PC-3 (cell line): ENCODE data around the gene LIF. TPM values are rescaled to one million over a fixed set of nuclear protein-coding genes. Genes with fewer than 3 reads are reported as not detected.

Experiments used
- ATAC-seq: fragments of 200-7000 bp; cut with Tn5 transposase; 2 replicates; pipeline ENCODE4 v1.9.1; 2020; ENCODE audit warnings: mild to moderate bottlenecking, moderate library complexity
- BruUV-seq: library from RNA; stranded (reverse); fragments of 400-500 nt; replicated peaks from 2 replicates; lab custom pipeline; 2021; lab: Mats Ljungman, UMichigan
- CTCF ChIA-PET: fragments of 300-600 bp; sonication (Branson Sonifier 250); formaldehyde crosslinking; loops from one replicate; lab custom pipeline; 2022; ENCODE audit warnings: antibody characterized with exemption; lab: Charles Lee
- POLR2A ChIA-PET: fragments of 300-600 bp; sonication (Branson Sonifier 250); formaldehyde crosslinking; loops from one replicate; lab custom pipeline; 2022; ENCODE audit warnings: antibody characterized with exemption; ENCODE audit not compliant: unreplicated experiment; lab: Charles Lee
- DNase-seq: peaks from one replicate; pipeline ENCODE4 v3.0.0-alpha.2; 2015
- H2AFZ ChIP-seq: fragments of 300-600 bp; sonication (generic); 2 replicates; pipeline ENCODE4 v1.6.0; 2016; ENCODE audit warnings: antibody characterized with exemption, low read length
- H3F3A ChIP-seq: fragments of 300-600 bp; sonication (generic); one replicate; pipeline ENCODE4 v1.6.0; 2017; ENCODE audit warnings: antibody characterized with exemption, low read length, control low read depth, mild to moderate bottlenecking; ENCODE audit not compliant: unreplicated experiment
- H3K27ac ChIP-seq: fragments of 300-600 bp; sonication (generic); 2 replicates; pipeline ENCODE4 v1.5.1; 2016; ENCODE audit warnings: mild to moderate bottlenecking, low read length
- H3K27me3 ChIP-seq: fragments of 300-600 bp; sonication (generic); 2 replicates; pipeline ENCODE4 v1.6.1; 2016; ENCODE audit warnings: low read length, mixed read lengths
- H3K36me3 ChIP-seq: fragments of 300-600 bp; sonication (generic); 2 replicates; pipeline ENCODE4 v1.6.1; 2016; ENCODE audit warnings: low read depth, mixed run types, low read length, mixed read lengths
- H3K4me1 ChIP-seq: fragments of 300-600 bp; sonication (generic); 2 replicates; pipeline ENCODE4 v1.5.1; 2016; ENCODE audit warnings: low read length; ENCODE audit not compliant: insufficient read depth
- H3K4me2 ChIP-seq: fragments of 300-600 bp; sonication (generic); 2 replicates; pipeline ENCODE4 v1.6.0; 2016; ENCODE audit warnings: low read length
- H3K4me3 ChIP-seq: fragments of 300-600 bp; sonication (generic); 2 replicates; pipeline ENCODE4 v1.5.1; 2016; ENCODE audit warnings: mild to moderate bottlenecking, low read length, mixed read lengths
- H3K79me2 ChIP-seq: fragments of 300-600 bp; sonication (generic); 2 replicates; pipeline ENCODE4 v1.6.1; 2017; ENCODE audit warnings: low read length, mixed read lengths
- H3K9ac ChIP-seq: fragments of 300-600 bp; sonication (generic); 2 replicates; pipeline ENCODE4 v1.6.0; 2016; ENCODE audit warnings: mild to moderate bottlenecking, low read length
- H3K9me2 ChIP-seq: fragments of 300-600 bp; sonication (generic); replicated peaks from 2 replicates; pipeline ENCODE4 v1.6.1; 2016; ENCODE audit warnings: mixed run types, low read length, mixed read lengths
- H3K9me3 ChIP-seq: fragments of 300-600 bp; sonication (generic); 2 replicates; pipeline ENCODE4 v1.6.1; 2016; ENCODE audit warnings: low read length, mixed read lengths
- H4K20me1 ChIP-seq: fragments of 300-600 bp; sonication (generic); 2 replicates; pipeline ENCODE4 v1.6.1; 2016; ENCODE audit warnings: low read length, mixed read lengths
- CTCF ChIP-seq: fragments of 300-600 bp; sonication (generic); conservative IDR thresholded peaks from 2 replicates; pipeline ENCODE4 v1.5.1; 2017; ENCODE audit warnings: antibody characterized with exemption, low read depth, mild to moderate bottlenecking, low read length
- EZH2 ChIP-seq: fragments of 300-600 bp; sonication (generic); IDR thresholded peaks from one replicate; pipeline ENCODE4 v1.6.1; 2017; ENCODE audit warnings: antibody characterized with exemption, mild to moderate bottlenecking, low read length; ENCODE audit not compliant: unreplicated experiment
- EZH2phosphoT487 ChIP-seq: fragments of 300-600 bp; sonication (generic); IDR thresholded peaks from 2 replicates; pipeline ENCODE4 v1.6.1; 2018; ENCODE audit warnings: mild to moderate bottlenecking, antibody characterized with exemption, low read length, borderline replicate concordance
- intact Hi-C: fragments of 100-400 bp; cut with micrococcal nuclease; formaldehyde crosslinking; loops from 2 replicates; pipeline ENCODE4 v1.9.0; 2023
- total RNA-seq: library from RNA; depleted of rRNA; stranded (reverse); fragments of >200 nt; gene quantifications from 2 replicates; pipeline ENCODE4 v1.2.3, GENCODE V29; 2014

Gene LIF
- total RNA-seq, 1 experiment from 2014 or later, result 64.1 TPM

GRCh38 chr22:30198152-30198825 is 48.3 kb downstream of the LIF start:
- no peak for DNase-seq
- Histone ChIP-seq H3K36me3 (no peaks in the 10 kb centered on the region), H3K4me3 (no peak overlapping the region), H3K9ac (peak overlapping the region; percentile 92), H3K9me2 (no peaks in the 10 kb centered on the region), H4K20me1 (no peaks in the 10 kb centered on the region), H3F3A (peaks cover 19% of the 10 kb centered on the region), H3K27me3 (no peaks in the 10 kb centered on the region), H3K27ac (peak overlapping the region; percentile 99), H3K4me1 (peaks cover 51% of the 10 kb centered on the region), H3K4me2 (no peak overlapping the region), H2AFZ (no peak overlapping the region), H3K9me3 (peaks cover 3% of the 10 kb centered on the region; the same call in 1 of the 2 replicates), H3K79me2 (no peaks in the 10 kb centered on the region)
- no peak for ATAC-seq
- POLR2A ChIA-PET, result interaction anchor here (0.6 kb wide), 1 partner anchor 15 kb away, joined by 5 read pairs; no protein-coding TSS in a partner anchor
- TF ChIP-seq EZH2phosphoT487 (no peak), EZH2 (no peak), CTCF (no peak)
- CTCF ChIA-PET, result no interaction called here
- intact Hi-C loops, result no loop called here
- no TSS peak for BruUV-seq

- H3K9ac ChIP-seq, result peak overlapping the region; percentile 92
- H3K27me3 ChIP-seq, result no peaks in the 10 kb centered on the region
- H3K36me3 ChIP-seq, result no peaks in the 10 kb centered on the region
- H4K20me1 ChIP-seq, result no peaks in the 10 kb centered on the region
- peak overlapping the region; percentile 99 for H3K27ac ChIP-seq
- intact Hi-C loops, result loop anchor here (2.0 kb wide), 1 partner anchor 13 kb away; no protein-coding TSS in a partner anchor
- BruUV-seq, result no TSS peak
- no peak overlapping the region for H2AFZ ChIP-seq
- peaks cover 53% of the 10 kb centered on the region for H3K4me1 ChIP-seq
- no peaks in the 10 kb centered on the region for H3K9me2 ChIP-seq
- ATAC-seq, result no peak
- DNase-seq, result no peak
- TF ChIP-seq EZH2phosphoT487 (no peak), CTCF (no peak), EZH2 (no peak)
- peaks cover 23% of the 10 kb centered on the region for H3F3A ChIP-seq
- no peak overlapping the region for H3K4me3 ChIP-seq
- H3K9me3 ChIP-seq, result peaks cover 3% of the 10 kb centered on the region; the same call in 1 of the 2 replicates
- H3K4me2 ChIP-seq, result peak overlapping the region; percentile 46
- ChIA-PET POLR2A (interaction anchor here (1.7 kb wide), 1 partner anchor 12 kb away, joined by 17 read pairs; no protein-coding TSS in a partner anchor), CTCF (no interaction called here)
- H3K79me2 ChIP-seq, result no peaks in the 10 kb centered on the region
These were observed 49.2 kb downstream of the LIF start for GRCh38 chr22:30197389-30197788.
